Panc1 (cell line): Measurements from ENCODE around the gene RHOG.

Experiments
- CTCF ChIP-seq: fragments of 450-650 bp; IDR thresholded peaks from 2 replicates; pipeline ENCODE4 v1.5.1; 2017; ENCODE audit warnings: mild to moderate bottlenecking
- POLR2AphosphoS5 ChIP-seq: IDR thresholded peaks from 2 replicates; pipeline ENCODE4 v1.6.1; 2012; ENCODE audit warnings: mild to moderate bottlenecking, low read depth, low read length, moderate library complexity
- REST ChIP-seq, 2 experiments: IDR thresholded peaks; 2 replicates each; pipeline ENCODE4 v1.6.1; 2011 to 2012; ENCODE audit warnings: low read depth in 2 of 2, control low read depth in 1 of 2, low read length in 1 of 2, mild to moderate bottlenecking in 1 of 2, moderate library complexity in 1 of 2; ENCODE audit not compliant: insufficient read depth in 1 of 2
- SIN3A ChIP-seq: IDR thresholded peaks from 2 replicates; pipeline ENCODE4 v1.6.1; 2012; ENCODE audit warnings: low read depth, mild to moderate bottlenecking, low read length, moderate library complexity, borderline replicate concordance; ENCODE audit not compliant: insufficient read depth
- TCF7L2 ChIP-seq: IDR thresholded peaks from 2 replicates; pipeline ENCODE4 v1.6.1; 2011; ENCODE audit warnings: mild to moderate bottlenecking, low read depth, low read length, inconsistent platforms

- no peak for TF ChIP-seq CTCF
- TF ChIP-seq REST (IDR thresholded peaks at IDR 0.05; ENCODE audit: insufficient read depth in 1 of 2, low read depth in 2 of 2, low read length in 1 of 2): no peak
- no peak for TF ChIP-seq POLR2AphosphoS5
- TF ChIP-seq TCF7L2: no peak
- no peak for TF ChIP-seq SIN3A
Observed at GRCh38 chr11:3861683-3862082, 20.9 kb upstream of the RHOG start.
